Prostate gland (tissue), 2 donors: ENCODE measurements around the gene PPP1R2C.

Experiments used
- POLR2A ChIP-seq: fragments of 450-650 bp; IDR thresholded peaks from one replicate; pipeline ENCODE4 v1.6.1; 2016; ENCODE audit warnings: antibody characterized with exemption, mild to moderate bottlenecking
- POLR2AphosphoS5 ChIP-seq: sonication (generic); formaldehyde crosslinking; IDR thresholded peaks from one replicate; pipeline ENCODE4 v1.6.1; 2017; ENCODE audit warnings: antibody characterized with exemption
- TF ChIP-seq, protein P1 (sequence below), 4 experiments: fragments of 200-600 bp in 2 of 4; fragments of 450-650 bp in 2 of 4; sonication (generic) in 2 of 4; IDR thresholded peaks; 1 replicate in 3 of 4; 2 replicates in 1 of 4; pipeline ENCODE4 v1.5.1; 2016 to 2019; ENCODE audit warnings: antibody characterized with exemption in 4 of 4, mild to moderate bottlenecking in 2 of 4, moderate library complexity in 2 of 4

DNA sequence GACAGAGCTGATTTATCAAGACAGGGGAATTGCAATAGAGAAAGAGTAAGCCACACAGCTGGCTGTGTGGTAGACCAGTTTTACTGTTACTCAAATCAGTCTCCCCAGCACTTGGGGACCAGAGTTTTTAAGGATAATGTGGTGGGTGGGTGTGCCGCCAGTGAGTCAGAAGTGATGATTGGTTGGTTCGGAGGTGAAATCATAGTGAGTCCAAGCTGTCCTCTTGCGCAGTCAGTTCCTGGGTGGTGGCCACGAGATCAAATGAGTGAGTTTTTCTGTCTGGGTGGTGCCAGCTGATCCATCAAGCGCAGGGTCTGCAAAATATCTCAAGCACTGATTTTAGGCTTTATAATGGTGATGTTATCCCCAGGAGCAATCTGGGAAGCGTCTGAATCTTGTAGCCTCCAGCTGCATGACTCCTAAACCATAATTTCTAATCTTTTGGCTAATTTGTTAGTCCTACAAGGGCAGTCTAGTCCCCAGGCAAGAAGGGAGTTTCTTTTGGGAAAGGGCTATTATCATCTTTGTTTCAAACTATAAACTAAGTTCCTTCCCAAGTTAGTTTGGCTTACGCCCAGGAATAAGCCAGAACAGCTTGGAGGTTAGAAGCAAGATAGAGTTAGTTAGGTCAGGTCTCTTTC, 44.0 kb upstream of the PPP1R2C start:
- TF ChIP-seq, protein P1, sequence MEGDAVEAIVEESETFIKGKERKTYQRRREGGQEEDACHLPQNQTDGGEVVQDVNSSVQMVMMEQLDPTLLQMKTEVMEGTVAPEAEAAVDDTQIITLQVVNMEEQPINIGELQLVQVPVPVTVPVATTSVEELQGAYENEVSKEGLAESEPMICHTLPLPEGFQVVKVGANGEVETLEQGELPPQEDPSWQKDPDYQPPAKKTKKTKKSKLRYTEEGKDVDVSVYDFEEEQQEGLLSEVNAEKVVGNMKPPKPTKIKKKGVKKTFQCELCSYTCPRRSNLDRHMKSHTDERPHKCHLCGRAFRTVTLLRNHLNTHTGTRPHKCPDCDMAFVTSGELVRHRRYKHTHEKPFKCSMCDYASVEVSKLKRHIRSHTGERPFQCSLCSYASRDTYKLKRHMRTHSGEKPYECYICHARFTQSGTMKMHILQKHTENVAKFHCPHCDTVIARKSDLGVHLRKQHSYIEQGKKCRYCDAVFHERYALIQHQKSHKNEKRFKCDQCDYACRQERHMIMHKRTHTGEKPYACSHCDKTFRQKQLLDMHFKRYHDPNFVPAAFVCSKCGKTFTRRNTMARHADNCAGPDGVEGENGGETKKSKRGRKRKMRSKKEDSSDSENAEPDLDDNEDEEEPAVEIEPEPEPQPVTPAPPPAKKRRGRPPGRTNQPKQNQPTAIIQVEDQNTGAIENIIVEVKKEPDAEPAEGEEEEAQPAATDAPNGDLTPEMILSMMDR (IDR thresholded peaks at IDR 0.05): no peak
- TF ChIP-seq POLR2AphosphoS5 (no peak), POLR2A (no peak)
